NCI-H146 (cell line): ENCODE data around the gene CENPK.
"Not testable (repeated sequence)": the region's sequence is repeated elsewhere in the genome, so short reads cannot be mapped to it uniquely, and the experiment has no call there.

Experiments
- DNase-seq: peaks from one replicate; lab custom pipeline; 2025; lab: John Stamatoyannopoulos, UW

CENPK gene, protein sequence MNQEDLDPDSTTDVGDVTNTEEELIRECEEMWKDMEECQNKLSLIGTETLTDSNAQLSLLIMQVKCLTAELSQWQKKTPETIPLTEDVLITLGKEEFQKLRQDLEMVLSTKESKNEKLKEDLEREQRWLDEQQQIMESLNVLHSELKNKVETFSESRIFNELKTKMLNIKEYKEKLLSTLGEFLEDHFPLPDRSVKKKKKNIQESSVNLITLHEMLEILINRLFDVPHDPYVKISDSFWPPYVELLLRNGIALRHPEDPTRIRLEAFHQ

DNA sequence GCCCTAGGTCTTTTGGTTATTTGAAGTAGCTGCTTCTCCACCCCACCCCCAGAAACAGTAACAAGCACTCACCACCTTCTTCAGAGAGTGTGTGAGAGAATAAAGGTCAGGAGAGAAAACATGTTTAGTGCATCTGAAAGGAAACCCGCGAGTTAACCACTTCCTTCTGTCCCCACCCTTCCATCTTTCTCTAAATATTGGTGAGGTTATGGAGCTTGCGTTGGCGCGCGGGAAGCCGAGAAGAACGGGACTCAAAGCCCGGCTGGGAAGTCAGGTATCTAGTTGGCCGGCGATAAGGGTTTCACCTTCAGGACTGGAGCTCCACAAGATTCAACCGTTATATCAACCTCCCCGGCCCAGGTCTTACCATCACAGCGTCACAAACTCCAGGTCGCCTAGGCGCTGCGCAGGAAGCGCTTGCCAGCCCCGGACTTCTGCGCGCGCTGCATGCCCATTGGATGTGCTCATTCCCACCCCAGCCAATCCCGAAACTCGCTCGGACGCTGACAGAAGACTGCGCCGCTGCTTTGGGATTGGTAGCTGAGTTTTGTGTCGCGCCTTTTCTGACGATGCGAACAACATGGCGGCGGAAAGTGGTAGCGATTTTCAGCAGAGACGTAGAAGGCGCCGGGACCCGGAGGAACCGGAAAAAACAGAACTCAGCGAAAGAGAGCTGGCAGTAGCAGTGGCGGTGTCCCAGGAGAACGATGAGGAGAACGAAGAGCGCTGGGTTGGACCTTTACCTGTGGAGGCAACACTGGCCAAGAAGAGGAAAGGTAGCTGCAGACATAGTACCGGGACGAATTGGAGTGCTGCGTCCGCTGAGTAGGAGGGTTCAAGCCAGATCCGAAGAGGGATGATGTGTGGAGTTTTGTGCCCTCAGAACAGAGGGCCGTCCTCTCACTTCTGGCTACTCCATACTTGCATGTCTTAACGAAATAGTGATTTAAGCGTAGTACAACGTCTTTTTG lies at the start of gene CENPK, which contains the start of gene PPWD1:
Gene CENPK, minus strand, starts transcription at position 438 of the 971 bp plus-strand sequence. CDS start 8,261 bp downstream, outside the sequence.
Gene PPWD1, plus strand, starts transcription at position 566 of the 971 bp plus-strand sequence. Its CDS starts 15 bp downstream, at position 581.
- DNase-seq, result peak; percentile 96

DNA sequence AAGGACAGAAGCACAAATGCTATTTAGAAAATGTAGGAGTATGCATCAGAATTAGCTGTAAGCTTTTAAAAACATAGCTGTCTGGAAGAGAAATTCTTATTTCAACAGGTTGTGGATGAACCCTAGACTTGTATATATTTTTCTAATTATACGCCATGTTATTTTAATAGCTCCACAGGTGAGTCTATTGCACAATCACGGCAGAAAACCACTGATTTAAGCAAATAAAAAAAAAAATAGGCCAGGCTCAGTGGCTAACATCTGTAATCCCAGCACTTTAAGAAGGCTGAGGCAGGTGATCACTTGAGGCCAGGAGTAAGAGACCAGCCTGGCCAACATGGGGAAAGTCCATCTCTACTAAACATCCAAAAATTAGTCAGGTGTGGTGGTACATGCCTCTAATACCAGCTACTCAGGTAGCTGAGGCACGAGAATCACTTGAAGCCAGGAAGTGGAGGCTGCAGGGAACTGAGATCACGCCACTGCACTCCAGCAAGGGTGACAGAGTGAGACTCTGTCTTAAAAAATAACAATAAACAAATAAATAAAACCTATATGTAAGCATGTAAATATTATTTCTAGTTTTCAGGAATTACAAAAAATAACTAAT lies 49.4 kb upstream of the CENPK start:
- no peak for DNase-seq

DNA sequence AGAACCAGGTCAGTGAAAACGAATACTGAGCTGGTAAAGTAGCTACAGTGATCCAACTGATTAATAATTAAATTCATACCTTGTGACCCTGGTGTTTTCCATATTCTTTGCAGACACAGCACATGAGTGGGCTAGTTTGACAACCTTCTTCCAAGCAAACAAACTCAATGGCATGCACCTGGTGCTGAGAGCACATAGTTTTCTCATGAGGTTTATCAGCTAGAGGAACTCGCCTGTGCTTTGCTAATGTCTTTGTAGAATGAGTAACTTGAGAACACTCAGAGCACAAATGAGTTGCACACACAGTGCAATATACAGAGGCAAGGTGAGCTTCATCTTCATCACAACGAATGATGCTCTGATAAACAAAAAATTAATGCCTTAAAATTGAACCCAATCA lies 48.6 kb upstream of the CENPK start:
- DNase-seq, result peak; percentile 77

DNA sequence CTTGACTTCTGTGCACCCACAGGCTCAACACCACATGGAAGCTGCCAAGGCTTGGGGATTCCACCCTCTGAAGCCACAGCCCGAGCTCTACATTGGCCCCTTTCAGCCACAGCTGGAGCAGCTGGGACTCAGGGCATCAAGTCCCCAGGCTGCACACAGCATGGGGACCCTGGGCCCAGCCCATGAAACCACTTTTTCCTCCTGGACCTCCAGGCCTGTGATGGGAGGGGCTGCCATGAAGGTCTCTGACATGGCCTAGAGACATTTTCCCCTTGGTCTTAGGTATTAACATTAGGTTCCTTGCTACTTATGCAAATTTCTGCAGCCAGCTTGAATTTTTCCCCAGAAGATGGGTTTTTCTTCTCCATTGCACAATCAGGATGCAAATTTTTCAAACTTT lies 38.8 kb upstream of the CENPK start:
- not testable (repeated sequence) for DNase-seq

DNA sequence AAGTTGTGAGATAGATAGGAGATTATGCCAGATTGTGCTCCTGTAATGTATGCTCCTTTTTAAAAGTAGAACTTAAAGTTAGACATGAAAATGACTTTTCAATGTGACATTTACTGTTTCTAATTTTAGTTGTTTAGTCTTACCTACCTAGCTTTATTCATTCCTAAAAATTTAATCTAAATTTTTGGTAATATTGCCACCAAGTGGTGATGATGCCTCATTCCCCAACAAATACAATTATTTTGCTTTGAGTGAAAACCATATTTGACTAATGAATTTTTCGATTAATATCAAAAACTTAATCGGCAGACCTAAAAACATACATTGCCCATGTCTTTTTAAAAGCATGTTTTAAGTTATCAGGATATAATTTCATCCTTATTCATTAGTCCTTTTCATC lies 25.7 kb upstream of the CENPK start:
- no peak for DNase-seq

DNA sequence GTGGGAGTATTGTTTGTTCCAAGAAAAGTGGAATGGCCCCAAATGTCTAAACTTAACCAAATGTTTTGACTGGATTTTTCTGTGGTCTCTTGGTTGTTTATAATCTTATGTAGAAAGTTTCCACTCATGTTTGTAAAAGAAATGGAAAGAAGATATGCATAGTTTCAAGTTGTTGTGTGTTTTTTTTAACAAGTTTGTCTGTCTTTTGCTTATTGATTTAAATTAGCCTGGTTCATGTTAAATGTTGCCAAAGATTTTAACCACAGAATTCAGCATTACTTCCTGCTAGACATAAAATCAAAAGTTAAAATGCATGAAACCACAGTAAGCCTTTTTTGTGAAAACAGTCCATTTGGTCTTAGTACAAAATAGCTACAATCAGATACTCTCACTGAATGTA lies 14.2 kb upstream of the CENPK start:
- DNase-seq, result no peak

DNA sequence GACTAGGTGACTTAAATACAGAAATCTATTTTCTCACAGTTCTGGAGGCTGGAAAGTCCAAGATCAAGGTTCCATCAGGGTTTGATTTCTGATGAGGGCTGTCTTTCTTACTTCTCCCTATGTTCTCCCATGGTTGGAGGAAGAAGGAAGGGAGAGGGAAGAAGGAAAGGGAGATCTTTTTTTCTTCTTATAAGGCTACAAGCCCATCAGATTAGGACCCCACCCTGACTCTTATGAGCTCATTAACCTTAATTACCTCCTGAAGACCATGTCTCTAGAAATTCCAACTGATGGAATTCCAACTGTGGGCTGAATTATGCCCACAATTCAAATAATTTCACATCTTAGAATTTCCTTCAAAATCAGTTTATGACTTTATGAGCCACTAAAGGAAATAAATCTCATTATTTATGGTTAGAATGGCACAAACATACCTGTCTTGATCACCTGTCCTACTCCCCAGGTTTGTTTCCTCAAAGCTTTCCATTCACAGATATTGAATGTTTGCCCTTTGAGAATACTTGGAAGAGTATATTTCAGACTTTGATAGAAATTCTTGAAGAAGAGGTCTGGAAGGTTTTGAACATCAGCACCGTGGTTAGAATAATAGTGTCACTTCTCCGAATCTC lies 7.7 kb upstream of the CENPK start:
- no peak for DNase-seq

DNA sequence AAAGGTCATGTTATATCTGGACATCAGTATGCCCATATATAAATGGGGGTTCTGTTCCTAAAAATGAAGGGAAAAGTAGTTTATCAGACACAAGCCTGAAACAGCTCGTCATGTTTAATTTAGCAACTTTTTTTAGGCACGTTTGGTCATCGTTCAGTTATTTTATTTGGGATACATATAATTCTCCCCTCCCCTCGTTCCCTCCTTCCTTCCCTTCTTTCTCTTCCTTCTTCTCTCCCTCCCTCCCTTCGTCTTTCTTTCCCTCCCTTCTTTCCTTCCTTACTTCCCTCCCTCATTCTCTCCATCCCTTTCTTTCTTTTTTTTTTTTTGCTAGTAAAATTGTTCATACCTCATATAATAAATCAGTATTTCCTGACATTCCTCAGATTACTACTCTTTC lies 3.5 kb upstream of the CENPK start:
- DNase-seq, result no peak

DNA sequence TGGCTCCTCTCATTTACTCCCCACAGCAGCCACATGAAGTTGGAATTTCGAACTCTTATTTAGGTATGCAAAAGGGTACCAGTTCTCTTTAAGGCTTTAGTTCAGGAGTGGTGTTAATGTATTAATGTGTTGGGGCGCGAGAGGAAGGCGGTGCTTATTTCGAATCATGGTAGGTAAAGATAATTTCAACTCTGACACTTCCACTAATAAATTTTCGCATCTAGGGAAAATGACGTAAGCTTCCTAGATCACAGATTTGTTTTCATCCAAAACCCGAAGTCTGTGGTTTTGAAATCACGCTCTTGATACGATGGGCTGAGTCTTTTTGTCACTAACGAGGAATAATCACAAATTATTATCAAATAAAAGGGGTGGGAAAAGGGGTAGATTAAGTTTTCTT lies 809 bp upstream of the CENPK start:
- no peak for DNase-seq

DNA sequence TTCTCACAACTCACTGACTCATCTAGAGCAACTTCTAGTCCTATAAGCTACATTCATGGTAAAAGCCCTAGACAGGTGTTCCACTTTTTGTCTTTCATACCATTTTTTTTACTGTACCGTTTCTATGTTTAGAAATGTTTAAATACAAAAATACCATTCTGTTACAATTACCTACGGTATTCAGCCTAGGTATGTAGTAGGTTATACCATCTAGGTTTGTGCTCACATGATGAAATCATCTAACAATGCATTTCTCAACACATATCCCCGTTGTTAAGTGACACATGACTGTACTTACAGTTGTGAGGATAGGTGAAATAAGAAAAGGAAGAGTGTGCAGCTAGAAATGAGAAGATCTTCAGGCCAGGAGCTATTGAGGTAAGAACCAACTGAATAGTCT lies 6.2 kb downstream of the CENPK start:
- DNase-seq, result no peak

DNA sequence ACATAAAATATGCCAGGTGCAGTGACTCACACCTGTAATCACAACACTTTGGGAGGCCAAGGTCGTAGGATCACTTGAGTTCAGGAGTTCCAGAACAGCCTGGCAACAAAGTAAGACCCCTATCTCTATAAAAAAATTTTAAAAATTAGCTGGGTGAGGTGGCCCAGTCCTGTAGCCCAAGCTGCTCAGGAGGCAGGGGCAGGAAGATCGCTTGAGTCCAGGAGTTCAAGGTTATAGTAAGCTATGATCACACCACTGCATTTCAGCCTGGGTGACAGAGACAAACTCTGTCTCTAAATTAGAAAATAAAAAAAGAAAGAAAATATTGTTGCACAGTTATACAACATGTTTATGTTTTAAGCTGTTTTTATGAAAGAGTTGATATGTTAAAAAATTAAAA lies 6.8 kb downstream of the CENPK start:
- no peak for DNase-seq

DNA sequence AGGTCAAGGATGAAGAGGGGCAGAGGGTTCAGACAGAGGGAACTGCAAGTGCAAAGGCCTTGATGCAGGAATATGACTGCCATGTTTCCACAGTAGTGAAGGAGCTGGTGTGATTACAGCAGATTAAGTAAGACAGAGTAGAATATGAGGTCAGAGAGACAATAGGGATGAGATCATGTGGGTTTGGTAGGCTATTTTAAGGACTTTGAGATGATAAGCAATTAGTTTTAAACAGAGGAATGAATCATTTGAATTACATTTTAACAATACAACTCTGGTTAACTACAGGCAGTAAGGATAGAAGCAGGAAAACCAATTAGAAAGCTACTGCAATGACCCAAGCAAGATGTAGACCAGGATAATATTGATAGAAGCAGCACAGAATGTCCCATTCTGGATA lies 7.7 kb downstream of the CENPK start:
- no peak for DNase-seq

DNA sequence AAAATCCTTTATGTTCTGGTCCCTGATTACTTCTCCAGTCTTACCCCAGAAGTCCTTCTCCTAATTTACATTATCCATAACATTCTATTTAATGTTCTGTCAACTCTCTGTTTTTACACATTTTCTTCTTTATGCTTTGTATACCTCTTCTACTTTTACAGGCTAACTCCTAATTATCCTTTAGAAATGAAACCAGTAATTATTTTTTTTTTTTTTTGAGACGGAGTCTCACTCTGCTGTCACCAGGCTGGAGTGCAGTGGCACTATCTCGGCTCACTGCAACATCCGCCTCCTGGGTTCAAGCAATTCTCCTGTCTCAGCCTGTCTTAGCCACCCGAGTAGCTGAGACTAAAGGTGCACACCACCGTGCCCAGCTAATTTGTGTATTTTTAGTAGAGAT lies 9.0 kb downstream of the CENPK start:
- no peak for DNase-seq

DNA sequence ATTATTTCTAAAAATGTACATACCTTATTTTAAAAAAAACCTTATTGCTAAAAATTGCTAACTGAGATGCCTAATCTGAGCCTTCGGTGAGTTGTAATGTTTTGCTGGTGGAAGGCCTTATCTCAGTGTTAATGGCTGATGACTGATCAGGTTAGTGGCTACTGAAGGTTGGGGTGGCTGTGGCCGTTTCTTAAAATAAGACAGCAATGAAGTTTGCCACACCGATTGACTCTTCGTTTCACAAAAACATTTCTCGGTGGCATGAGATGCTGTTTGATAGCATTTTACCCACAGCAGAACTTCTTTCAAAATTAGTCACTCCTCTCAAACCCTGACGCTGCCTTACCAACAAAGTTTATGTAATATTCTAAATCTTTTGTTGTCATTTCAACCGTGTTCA lies 14.7 kb downstream of the CENPK start:
- no peak for DNase-seq

DNA sequence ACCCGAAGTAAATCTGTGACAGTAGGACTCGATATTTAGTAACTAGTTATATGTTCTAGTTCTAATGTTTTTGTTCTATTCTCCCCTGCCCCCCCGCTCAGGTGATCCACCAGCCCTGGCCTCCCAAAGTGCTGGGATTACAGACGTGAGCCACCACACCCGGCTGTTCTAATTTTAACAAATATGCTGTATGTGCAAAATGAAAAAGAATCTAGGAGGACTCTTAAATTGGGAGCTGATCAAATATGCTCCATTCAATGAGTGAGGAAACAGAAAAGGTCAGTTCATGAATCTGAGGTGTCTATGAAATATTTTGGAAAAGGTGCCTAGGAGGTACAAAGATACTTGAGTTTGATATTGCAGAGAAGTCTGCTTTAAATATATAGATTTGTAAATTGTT lies 16.8 kb downstream of the CENPK start:
- DNase-seq, result no peak

DNA sequence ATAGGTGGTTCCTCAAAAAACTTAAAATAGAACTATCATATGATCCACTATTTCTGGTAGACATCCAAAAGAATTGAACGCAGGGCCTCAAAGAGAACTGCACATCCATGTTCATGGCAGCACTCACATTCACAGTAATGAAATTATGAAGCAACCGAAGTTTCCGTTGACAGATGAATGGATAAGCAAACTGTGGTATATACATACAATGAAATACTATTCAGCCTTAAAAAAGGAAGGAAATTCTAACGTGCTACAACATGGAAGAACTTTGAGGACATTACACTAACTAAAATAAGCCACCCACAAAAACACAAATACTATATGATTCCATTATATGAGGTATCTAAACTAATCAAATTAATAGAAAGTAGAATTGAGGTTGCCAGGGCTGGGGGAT lies 18.5 kb downstream of the CENPK start:
- DNase-seq, result no peak

DNA sequence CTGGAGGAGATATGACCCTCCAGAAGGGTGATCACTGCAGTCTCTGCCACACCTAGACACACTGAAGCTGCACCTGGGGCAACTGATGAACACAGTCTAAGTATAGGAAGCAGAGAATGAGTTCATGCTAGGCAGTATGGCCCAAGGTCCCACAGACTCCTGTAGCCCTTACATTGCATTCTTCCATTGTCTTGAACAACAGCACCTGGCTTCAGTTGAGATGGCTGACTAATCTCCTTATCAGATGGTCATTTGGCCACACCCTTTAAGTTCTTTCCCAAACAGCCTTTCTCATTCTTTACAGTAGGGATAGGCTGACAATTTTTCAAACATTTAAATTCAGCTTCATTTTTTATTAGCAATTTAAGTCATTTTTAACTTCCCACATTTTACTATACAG lies 23.1 kb downstream of the CENPK start:
- no peak for DNase-seq

DNA sequence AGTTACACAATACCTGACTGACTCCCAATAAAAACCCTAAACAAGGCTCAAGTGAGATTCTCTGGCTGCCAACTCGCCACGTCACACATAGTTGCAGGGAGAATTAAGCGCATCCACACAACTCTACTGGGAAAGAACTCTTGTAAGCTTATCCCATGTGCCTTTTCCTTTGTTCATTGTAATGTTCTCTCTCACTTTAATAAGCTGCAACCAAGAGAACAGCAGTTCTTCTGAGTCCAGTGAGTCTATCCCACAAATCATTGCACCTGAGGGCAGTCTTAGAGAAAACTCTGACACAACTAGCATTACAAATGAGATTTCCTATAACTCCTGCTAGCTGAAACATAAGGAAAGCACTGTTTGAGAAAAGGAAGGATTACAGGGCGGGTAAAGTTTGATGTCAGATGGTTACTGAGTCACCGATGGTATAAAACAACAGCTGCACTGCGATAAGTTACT lies 27.4 kb downstream of the CENPK start:
- DNase-seq, result no peak

DNA sequence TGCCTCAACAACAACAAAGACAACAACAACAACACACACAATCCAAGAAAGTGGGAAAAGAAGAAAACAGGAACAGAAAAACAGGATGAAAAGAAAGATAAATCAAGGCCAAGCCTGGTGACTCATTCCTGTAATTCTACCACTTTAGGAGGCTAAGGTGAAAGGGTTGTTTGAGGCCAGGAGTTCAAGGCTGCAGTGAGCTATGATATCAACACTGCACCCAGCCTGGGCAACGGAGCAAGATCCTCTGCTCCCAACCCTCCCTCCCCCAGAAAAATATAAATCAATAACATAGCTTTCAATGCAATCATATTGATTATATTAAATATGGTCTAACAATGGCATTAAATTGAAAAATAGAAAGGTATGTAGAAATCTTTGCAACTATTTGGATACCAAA lies 32.1 kb downstream of the CENPK start:
- DNase-seq, result no peak

DNA sequence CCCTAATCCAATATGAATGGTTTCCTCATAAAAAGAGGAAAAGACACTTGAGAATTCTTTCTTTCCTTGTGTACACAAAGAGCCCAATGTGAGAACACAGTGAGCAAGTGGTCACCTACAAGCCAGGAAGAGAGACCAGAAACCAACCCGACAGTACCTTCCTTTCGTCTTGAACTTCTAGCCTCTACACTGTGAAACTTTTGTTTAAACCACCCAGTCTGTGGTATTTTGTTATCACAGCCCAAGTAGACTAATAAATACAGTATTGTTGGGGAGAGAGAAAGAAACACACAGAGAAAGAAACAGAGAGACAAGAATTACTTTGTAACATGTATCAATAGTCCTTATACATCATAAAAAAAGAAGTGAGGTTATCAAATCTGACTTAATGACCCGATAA lies 37.2 kb downstream of the CENPK start:
- DNase-seq, result no peak

DNA sequence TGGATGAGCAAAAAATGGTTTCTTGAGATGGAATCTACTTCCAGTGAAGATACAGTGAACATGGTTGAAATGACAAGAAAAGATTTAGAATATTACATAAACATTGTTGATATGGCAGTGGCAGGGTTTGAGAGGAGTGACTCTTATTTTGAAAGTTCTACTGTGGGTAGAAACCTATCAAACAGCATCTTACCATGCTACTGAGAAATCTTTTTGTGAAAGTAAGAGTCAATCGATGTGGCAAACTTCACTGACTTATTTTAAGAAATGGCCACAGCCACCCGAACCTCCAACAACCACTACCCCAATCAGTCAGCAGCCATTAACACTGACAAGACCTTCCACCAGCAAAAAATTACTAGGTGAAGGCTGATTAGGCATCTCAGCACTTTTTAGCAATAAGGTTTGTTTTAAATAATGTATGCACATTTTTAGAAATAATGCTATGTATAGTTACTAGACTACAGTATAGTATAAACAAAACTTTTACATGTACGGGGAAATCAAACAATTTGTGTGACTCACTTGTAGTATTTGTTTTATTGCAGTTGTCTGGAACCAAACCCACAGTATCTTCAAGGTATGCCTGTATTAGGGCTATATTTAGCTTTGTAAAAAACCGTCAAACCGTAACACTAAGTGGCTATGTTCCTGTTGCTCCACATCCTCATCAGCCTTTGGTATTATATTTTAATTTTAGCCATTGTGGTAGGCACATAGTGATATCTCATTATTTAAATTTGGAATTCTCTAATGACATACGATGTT lies 50.6 kb downstream of the CENPK start:
- no peak for DNase-seq
